Epithelial cell of proximal tubule (primary cell): ENCODE data around the gene OTOR. TPM values are rescaled to one million over a fixed set of nuclear protein-coding genes. Genes with fewer than 3 reads are reported as not detected.

ENCODE experiments used
- DNase-seq: peaks from one replicate; pipeline ENCODE4 v3.0.0-alpha.2; 2011; ENCODE audit warnings: low read depth
- H3K4me3 ChIP-seq: 2 replicates; pipeline ENCODE4 v1.5.1; 2011; ENCODE audit warnings: low read depth, mild to moderate bottlenecking, low read length
- total RNA-seq: library from RNA; depleted of rRNA; stranded (reverse); fragments of >200 nt; gene quantifications from 2 replicates; pipeline ENCODE4 v1.2.3, GENCODE V29; 2015
- TF ChIP-seq, protein P1 (sequence below): conservative IDR thresholded peaks from 2 replicates; pipeline ENCODE4 v1.5.1; 2012; ENCODE audit warnings: low read depth, mild to moderate bottlenecking, low read length

OTOR gene
- total RNA-seq, 1 donor from 2014 or later = not detected

DNA sequence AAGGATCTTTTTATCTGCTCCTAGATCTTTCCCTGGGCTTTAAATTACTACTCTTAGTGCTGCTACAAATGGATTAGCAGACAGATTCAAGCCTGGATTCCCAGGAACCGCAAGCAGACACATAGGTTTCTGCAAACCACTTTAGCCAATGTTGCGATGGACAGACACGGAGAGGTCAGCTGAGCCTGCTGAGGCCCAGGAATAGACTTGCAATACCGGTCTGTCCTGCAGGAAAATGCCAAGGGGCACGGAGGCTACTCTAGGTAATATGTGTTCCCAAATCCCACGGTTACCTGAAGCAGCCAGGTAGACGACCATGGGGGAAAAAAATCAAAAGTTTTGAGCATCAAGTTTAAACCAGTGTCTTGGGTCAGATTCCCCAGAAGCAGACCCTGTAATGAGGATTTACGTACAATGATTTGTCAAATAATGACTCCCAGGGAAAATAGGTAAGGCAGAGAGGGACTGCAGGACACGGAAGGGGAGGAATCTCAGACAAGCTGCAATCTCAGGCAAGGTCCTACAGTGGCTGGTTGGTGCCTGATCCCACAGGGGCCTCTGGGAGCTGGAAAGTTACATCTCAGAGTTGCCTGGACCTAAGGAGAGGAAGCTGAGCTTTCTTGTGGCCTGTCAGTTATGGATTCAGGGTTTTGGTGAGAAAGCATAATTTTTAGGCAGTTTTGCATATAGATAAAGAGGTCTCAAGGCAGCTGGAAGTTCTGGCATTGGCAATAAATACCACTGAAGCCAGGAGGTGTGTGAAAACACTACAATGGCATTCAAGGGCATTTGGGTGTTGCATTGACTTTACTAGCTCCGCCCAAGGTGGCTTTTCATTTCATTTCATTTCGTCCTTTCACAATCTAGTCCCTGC, 12.5 kb downstream of the OTOR start:
- TF ChIP-seq, protein P1, sequence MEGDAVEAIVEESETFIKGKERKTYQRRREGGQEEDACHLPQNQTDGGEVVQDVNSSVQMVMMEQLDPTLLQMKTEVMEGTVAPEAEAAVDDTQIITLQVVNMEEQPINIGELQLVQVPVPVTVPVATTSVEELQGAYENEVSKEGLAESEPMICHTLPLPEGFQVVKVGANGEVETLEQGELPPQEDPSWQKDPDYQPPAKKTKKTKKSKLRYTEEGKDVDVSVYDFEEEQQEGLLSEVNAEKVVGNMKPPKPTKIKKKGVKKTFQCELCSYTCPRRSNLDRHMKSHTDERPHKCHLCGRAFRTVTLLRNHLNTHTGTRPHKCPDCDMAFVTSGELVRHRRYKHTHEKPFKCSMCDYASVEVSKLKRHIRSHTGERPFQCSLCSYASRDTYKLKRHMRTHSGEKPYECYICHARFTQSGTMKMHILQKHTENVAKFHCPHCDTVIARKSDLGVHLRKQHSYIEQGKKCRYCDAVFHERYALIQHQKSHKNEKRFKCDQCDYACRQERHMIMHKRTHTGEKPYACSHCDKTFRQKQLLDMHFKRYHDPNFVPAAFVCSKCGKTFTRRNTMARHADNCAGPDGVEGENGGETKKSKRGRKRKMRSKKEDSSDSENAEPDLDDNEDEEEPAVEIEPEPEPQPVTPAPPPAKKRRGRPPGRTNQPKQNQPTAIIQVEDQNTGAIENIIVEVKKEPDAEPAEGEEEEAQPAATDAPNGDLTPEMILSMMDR = no peak
- no peak for DNase-seq
- H3K4me3 ChIP-seq = no peak overlapping the region

DNA sequence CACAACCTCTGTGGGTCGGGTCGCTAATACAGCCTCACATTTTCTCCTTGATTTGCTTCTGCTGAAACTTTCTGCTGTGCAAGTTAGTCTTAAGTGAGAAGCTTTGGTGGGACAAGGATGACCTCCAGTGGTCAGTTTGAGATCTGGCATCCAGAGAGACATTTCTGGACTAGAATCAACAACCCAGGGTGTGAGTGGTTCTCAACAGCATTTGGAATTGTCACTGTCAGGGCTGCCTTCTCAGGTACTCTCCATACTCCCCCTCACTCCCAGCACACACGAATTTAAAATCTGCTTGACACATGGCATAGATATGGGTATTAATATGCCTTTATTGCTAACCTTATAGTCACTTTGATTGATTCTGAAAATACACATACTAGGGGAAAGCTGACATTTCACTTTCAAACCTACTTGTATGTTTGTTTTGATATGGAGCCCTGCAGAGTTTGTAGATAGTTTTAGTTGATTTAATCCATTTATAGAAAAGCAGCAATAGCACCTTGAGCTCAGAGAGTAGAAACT, 13.2 kb downstream of the OTOR start:
- H3K4me3 ChIP-seq = no peak overlapping the region
- TF ChIP-seq, protein P1 = peak; percentile 85
- peak; percentile 45 for DNase-seq

DNA sequence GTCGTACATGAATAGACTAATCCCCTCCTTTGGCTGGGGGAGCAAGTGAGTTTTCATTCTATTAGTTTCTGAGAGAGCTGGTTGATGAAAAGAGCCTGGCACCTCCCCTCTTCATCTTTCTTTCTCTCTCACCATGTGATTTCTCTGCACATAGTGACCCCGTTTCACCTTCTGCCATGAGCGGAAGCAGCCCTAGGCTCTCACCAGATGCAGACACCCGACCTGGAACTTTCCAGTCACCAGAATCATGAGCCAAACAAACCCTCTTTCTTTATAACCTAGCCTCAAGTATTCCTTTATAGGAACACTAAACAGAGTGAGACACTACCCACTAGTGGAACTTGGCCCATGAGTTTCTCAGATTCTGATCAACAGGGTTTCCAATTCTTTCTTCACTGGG, 16.4 kb downstream of the OTOR start:
- TF ChIP-seq, protein P1 = no peak
- DNase-seq = no peak
- no peak overlapping the region for H3K4me3 ChIP-seq

DNA sequence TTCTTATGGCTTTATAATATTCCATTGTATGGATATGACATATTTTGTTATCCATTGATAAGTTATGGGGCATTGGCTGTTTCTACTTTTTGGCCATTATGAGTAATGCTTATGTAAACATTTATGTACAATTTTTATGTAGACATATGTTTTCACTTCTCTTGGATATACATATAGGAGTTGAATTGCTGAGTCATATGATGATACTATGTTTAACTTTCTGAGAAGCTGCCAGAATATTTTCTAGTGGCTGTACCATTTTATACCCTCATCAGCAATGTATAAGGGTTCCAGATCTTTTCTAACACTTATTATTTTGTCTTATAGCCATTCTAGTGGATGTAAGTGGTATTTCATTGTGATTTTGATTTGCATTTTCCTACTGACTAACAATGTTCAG, 23.1 kb downstream of the OTOR start:
- TF ChIP-seq, protein P1 = no peak
- H3K4me3 ChIP-seq = no peak overlapping the region
- DNase-seq = no peak

DNA sequence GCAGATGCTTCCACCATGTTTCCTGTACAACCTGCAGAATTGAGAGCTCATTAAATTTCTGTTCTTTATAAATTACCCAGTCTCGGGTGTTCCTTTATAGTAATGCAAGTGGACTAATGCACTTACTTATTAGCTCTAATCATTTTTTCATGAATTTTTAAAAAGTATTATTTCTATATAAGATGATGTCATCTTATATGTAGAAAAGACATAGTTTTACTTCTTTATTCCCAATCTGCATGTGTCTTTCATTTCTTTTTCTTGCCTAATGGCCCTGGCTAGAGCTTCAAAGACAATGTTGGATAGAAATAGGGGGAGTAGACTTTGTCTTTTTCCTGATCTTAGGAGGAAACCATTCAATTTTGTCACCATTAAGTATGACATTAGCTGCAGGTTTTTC, 27.8 kb downstream of the OTOR start:
- TF ChIP-seq, protein P1 = no peak

DNA sequence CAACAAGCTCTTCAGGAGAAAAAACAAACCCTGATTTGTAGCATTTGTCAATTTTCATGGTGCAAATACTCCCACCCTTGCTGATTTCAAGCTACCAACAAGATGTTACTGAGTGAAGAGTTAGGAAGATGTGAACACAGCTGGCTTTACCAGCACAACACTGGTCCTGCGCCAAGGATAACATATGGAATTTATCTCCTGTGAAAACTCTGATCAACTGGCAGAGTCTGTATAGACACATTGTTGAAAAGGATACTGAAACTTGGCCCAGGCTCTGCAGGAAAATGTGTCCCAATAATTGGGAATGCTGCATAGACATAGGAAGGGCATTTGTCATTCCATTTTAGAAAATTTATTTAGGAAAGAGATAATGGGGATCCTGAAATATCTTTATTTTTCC, 29.0 kb downstream of the OTOR start:
- no peak for DNase-seq
- TF ChIP-seq, protein P1 = no peak
- no peak overlapping the region for H3K4me3 ChIP-seq

More for the DNA sequence above, 27.8 kb downstream of the OTOR start:
- DNase-seq = no peak
- H3K4me3 ChIP-seq = no peak overlapping the region
